NCI-H345 treated with DMSO at 0.1 percent for 48 hours (cell line): ENCODE results near the gene NIP7.
"Not testable (repeated sequence)": the region's sequence is repeated elsewhere in the genome, so short reads cannot be mapped to it uniquely, and the experiment has no call there.

Experiments used
- DNase-seq: peaks from one replicate; lab custom pipeline; 2025; ENCODE audit not compliant: unreplicated experiment; lab: John Stamatoyannopoulos, UW

Gene NIP7

GRCh38 chr16:69339289-69340094, at the start of gene NIP7, which contains the start of gene COG8:
TSS of gene NIP7 (plus strand) at chr16:69339772. CDS start at chr16:69339830, 58 bp downstream.
TSS of gene COG8 (minus strand) at chr16:69339564. CDS start at chr16:69339552, 12 bp downstream.
- peak; percentile 93 for DNase-seq

- DNase-seq: not testable (repeated sequence)
Measured at GRCh38 chr16:69291657-69292056, 47.9 kb upstream of the NIP7 start.

DNA sequence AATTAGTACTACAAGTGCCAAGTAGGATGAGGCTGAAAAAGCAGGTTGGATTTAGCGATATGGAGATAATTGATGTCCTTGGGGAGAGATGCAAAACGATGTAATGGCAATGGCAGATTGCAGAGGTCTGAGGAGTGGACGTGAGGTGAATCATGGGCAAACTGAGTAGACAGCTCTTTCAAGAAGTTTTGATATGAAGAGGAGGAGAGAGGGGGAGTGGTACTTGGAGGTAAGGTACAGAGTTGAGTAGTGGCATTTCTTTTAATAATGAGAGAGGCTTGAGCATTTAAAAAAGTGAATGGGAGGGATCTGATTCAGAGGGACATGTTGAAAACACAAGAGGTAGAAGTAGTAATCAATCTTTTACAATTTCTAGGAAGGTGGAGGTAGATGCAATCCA, 46.2 kb upstream of the NIP7 start:
- no peak for DNase-seq

DNA sequence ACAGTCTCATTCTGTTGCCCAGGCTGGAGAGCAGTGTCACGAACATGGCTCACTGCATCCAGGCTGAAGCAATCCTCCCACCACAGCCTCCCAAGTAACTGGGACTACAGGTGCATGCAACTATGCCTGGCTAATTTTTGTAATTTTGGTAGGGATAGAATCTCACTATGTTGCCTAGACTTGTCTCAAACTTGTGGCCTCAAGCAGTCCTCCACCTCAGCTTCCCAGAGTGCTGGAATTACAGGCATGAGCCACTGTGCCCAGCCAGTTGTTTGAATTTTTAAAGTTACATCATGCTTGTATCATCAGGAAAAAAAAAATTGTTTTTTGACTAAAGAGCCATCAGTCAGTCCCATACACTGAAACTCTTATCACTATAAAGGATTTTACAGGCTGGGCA, 45.5 kb upstream of the NIP7 start:
- no peak for DNase-seq

GRCh38 chr16:69296771-69297170, 42.8 kb upstream of the NIP7 start:
- DNase-seq: not testable (repeated sequence)

GRCh38 chr16:69298261-69298660, 41.3 kb upstream of the NIP7 start:
- DNase-seq: no peak

GRCh38 chr16:69301187-69301586, 38.4 kb upstream of the NIP7 start:
- no peak for DNase-seq

GRCh38 chr16:69301861-69302260, 37.7 kb upstream of the NIP7 start:
- no peak for DNase-seq

DNA sequence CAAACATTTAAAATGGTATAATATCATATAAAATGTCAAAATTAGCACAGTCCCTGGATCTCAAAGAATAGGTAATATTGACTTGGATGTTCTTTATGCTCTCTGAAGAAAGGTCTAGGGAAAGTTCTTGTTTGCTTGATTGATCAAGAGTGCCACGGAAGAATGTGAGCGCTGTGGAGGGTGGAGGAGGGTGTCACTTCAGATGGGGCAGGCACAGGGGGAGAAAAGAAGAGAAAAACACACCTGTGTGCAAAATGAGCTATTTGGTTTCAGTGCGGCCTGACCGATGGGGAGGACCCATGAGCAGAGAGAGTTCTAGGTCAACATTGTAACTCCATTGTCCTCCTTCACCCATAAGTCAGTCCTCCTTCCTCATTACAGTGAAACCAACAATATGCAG, 37.3 kb upstream of the NIP7 start:
- no peak for DNase-seq

DNA sequence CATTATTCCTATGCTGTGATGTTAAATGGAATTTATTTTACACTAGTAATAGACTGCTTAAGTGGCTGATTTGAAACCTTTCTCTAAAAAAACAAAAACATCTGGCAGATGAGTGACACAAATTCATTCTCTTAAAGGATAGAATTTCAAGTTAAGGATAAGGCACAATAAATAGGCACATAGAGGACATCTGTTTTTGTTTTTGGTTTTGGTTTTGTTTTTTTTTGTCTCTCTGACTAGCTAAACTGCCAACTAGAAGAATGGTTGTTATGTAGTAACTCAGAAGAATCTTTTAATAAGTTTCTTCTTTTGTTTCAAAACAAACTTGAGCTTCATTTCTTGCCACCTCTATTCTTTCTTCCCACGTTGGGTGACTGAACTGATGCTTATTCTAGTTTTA, 33.5 kb upstream of the NIP7 start:
- DNase-seq: no peak

DNA sequence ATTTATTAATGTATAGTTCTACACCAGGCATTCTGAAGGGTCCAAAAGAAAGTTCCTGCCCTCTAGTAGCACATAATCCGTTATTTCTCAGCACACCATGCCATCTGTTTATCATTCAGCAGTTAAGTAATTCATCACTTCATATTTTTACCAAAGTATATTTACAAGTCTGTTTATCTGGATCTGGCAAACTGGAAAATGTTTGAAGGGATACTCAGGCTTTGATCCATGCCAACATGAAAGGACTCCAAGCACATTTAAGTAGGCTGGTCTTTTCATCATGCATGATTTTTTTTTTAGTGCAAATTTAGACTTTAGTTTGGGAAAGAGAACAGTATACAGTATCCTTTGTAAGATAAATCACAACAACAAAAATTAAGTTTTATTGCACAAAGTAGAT, 32.5 kb upstream of the NIP7 start:
- no peak for DNase-seq

DNA sequence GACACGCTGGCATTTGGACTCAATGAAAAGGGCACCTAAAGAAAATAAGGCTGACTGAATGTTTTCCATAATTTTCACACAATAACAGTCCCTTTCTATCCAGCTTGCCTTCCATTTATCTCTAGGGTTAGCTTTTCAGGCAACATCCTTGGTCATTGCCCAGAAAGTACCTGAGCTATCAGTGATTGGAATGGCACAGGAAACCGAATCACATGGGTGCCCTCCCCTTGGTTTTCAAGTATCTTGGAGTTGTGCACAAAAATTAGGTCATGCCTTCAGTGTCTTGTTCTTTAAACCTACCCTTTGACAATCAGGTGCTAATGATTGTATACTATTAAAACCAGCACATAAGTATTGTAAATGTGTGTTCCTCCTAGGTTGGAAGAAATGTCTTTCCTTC, 31.7 kb upstream of the NIP7 start:
- DNase-seq: no peak

GRCh38 chr16:69309316-69309715, 30.3 kb upstream of the NIP7 start:
- no peak for DNase-seq

GRCh38 chr16:69310653-69311532, 28.7 kb upstream of the NIP7 start, which contains the start of gene VPS4A:
TSS of gene VPS4A (plus strand) at chr16:69311350. CDS start at chr16:69311512, 162 bp downstream.
- DNase-seq: peak; percentile 75

GRCh38 chr16:69311533-69312387, 27.8 kb upstream of the NIP7 start:
- no peak for DNase-seq

GRCh38 chr16:69313469-69313868, 26.1 kb upstream of the NIP7 start:
- DNase-seq: no peak

DNA sequence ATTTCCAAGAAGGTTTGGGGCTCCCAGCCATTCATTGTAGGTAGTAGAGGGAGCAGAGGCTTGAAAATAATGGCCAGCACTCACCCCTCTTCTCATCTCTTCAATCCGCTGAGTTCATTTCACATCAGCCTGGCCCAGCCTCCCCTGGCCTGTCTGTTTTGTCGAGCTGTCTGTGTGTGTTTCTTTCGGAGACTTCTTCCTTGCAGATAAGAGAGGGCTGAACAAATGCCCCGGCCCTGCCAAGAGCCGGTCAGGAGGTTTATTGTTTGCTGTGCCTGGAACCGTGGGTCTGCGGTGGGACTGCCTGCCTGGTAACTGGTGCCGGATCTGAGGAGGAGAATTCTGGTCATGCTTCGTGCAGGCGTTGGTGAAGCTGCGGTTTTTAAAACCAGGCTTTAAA, 25.0 kb upstream of the NIP7 start:
- DNase-seq: no peak

GRCh38 chr16:69315486-69316311, 23.9 kb upstream of the NIP7 start:
- DNase-seq: no peak

DNA sequence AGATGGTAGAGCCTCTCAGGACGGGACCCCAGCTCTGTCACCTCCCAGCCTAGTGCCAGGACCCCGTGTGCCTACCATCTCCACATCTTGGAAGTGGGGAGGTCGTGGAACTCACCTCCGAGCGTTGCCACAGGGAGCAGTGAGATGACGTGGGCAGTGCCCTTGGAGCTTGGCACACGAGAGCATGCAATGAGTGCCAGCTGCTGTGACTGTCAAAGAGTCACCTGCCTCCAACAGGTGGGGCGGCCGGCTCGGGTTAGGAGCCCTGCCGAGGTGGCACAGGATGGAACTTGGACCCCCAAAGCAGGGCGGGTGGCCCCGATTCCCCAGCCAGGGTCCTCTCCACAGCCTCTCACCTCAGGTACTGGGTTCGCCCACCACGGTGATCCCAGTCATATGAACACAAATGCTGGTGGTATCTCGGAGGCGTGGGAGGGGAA, 23.0 kb upstream of the NIP7 start:
- no peak for DNase-seq
